ENCODE measurements around the gene GPC3.

GRCh38 chrX:133865761-133866471 lies 119.5 kb downstream of the GPC3 start:
- no peak for TF ChIP-seq CTCF (IDR thresholded peaks at IDR 0.05)
- no peak for TF ChIP-seq POLR2AphosphoS5 (IDR thresholded peaks at IDR 0.05)
- TF ChIP-seq POLR2A (IDR thresholded peaks at IDR 0.05; ENCODE audit: low read depth) = no peak
- TF ChIP-seq EP300 (IDR thresholded peaks at IDR 0.05) = no peak

Data from esophagus muscularis mucosa (tissue), 4 donors.